ENCODE results near the gene TRRAP.

GRCh38 chr7:98870121-98870651, 8.1 kb upstream of the TRRAP start:
- TF ChIP-seq ZNF114 (CRISPR knock-in tag; IDR thresholded peaks at IDR 0.05) (no peak), CTCF (conservative IDR thresholded peaks at IDR 0.05; ENCODE audit: low read depth in 2 of 2) (no peak), REST (IDR thresholded peaks at IDR 0.05; ENCODE audit: unreplicated experiment) (no peak), EZH2 (IDR thresholded peaks at IDR 0.05; ENCODE audit: low read depth, unreplicated experiment) (no peak), STAT1 (IDR thresholded peaks at IDR 0.05; ENCODE audit: unreplicated experiment) (no peak), POLR2AphosphoS5 (IDR thresholded peaks at IDR 0.05; ENCODE audit: low read depth) (no peak), ZNF331 (CRISPR knock-in tag; IDR thresholded peaks at IDR 0.05; ENCODE audit: low read depth) (no peak), EZH2phosphoT487 (IDR thresholded peaks at IDR 0.05; ENCODE audit: unreplicated experiment) (no peak), NANOG (IDR thresholded peaks at IDR 0.05; ENCODE audit: borderline replicate concordance) (no peak), ETS1 (IDR thresholded peaks at IDR 0.05) (no peak), JUNB (IDR thresholded peaks at IDR 0.05; ENCODE audit: unreplicated experiment) (no peak), ZNF462 (CRISPR knock-in tag; IDR thresholded peaks at IDR 0.05) (no peak)

Data from GM23338 (cell line).